Measurements from ENCODE around the gene RNF182. TPM values are rescaled to one million over a fixed set of nuclear protein-coding genes. Genes with fewer than 3 reads are reported as not detected.

The RNF182 gene
- total RNA-seq, 1 experiment from 2014 or later = 3.7 TPM

DNA sequence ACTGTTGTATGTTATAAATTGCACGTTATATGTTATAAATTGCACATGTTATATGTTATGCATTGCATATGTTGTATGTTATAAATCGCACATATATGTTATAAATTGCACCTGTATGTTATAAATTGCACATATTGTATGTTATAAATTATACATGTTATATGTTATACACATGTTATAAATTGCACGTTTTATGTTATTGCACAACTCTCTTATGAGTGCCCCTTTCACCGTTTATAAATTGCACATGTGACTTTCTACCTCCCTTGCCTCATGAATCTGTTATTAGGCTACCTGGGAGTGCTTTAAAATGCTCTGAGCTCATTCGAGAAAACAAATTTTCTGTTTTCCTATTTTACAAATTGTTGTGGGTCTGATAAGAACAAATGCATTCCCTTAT is 84.1 kb downstream of the RNF182 start:
- H4K20me1 ChIP-seq (ENCODE audit: control insufficient read depth, insufficient read depth, insufficient read length) = no peaks in the 10 kb centered on the region
- H2BK12ac ChIP-seq (ENCODE audit: insufficient read length, low read depth, low read length) = no peak overlapping the region
- TF ChIP-seq, protein P1, sequence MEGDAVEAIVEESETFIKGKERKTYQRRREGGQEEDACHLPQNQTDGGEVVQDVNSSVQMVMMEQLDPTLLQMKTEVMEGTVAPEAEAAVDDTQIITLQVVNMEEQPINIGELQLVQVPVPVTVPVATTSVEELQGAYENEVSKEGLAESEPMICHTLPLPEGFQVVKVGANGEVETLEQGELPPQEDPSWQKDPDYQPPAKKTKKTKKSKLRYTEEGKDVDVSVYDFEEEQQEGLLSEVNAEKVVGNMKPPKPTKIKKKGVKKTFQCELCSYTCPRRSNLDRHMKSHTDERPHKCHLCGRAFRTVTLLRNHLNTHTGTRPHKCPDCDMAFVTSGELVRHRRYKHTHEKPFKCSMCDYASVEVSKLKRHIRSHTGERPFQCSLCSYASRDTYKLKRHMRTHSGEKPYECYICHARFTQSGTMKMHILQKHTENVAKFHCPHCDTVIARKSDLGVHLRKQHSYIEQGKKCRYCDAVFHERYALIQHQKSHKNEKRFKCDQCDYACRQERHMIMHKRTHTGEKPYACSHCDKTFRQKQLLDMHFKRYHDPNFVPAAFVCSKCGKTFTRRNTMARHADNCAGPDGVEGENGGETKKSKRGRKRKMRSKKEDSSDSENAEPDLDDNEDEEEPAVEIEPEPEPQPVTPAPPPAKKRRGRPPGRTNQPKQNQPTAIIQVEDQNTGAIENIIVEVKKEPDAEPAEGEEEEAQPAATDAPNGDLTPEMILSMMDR (conservative IDR thresholded peaks at IDR 0.05) = no peak
- no peak overlapping the region for H3K9ac ChIP-seq (ENCODE audit: extremely low read depth, insufficient read length, low read length)
- H3K14ac ChIP-seq (ENCODE audit: insufficient read depth, low read length) = no peak overlapping the region
- peaks cover 34 to 43% of the 10 kb centered on the region in 2 experiments for H3K4me1 Mint-ChIP-seq
- no peak overlapping the region for H2BK120ac ChIP-seq (ENCODE audit: low read depth, low read length, poor library complexity, severe bottlenecking)
- no peak overlapping the region for H2AK5ac ChIP-seq (ENCODE audit: insufficient read length, low read length)
- H3K23ac ChIP-seq (ENCODE audit: insufficient read length, low read depth, low read length) = no peak overlapping the region
- no peak overlapping the region for H3K56ac ChIP-seq (ENCODE audit: insufficient read length, low read depth, low read length)
- H4K5ac ChIP-seq (ENCODE audit: insufficient read length, low read depth, low read length) = no peak overlapping the region
- WGBS (ENCODE audit: extremely low coverage, insufficient read length, low lambda C conversion rate) = no CpG with 5 or more reads among the region's 5 CpGs
- no peak overlapping the region for H4K8ac ChIP-seq (replicated peaks; ENCODE audit: insufficient read length, low read depth, low read length)
- no peak for DNase-seq
- no peaks in the 10 kb centered on the region for H3K27me3 ChIP-seq (ENCODE audit: insufficient read depth, low read length)
- H2AFZ ChIP-seq (ENCODE audit: low read length) = no peak overlapping the region
- no peaks in the 10 kb centered on the region for H3K79me1 ChIP-seq (ENCODE audit: insufficient read depth, low read depth, low read length, poor library complexity, severe bottlenecking)
- H4K91ac ChIP-seq (ENCODE audit: insufficient read length, low read depth, low read length) = no peak overlapping the region
- H3K9me3 Mint-ChIP-seq = peaks cover 8 to 11% of the 10 kb centered on the region in 2 experiments
- no peak overlapping the region for H3K4me2 ChIP-seq (ENCODE audit: insufficient read depth, insufficient read length, low read length)
- no peaks in the 10 kb centered on the region for H3K23me2 ChIP-seq (ENCODE audit: insufficient read length, low read depth, low read length, poor library complexity, severe bottlenecking)
- H2BK15ac ChIP-seq (ENCODE audit: low read depth, low read length) = no peak overlapping the region
- peaks cover 0 to 13% (median 2%) of the 10 kb centered on the region in 3 experiments; a peak in 2 of 7 replicates for H3K36me3 Mint-ChIP-seq (ENCODE audit: insufficient read depth in 1 of 3, low read depth in 3 of 3)
- H3T11ph ChIP-seq (ENCODE audit: low read length) = no peak overlapping the region
- H3K18ac ChIP-seq (ENCODE audit: insufficient read length, low read depth, low read length) = no peak overlapping the region
- H2BK20ac ChIP-seq (ENCODE audit: low read depth, low read length, poor library complexity, severe bottlenecking) = no peak overlapping the region
- H2BK5ac ChIP-seq (ENCODE audit: insufficient read length, low read length) = no peak overlapping the region
- no peaks in the 10 kb centered on the region for H3K79me2 ChIP-seq (ENCODE audit: insufficient read depth, low read length)
- H3K27ac Mint-ChIP-seq = no peak overlapping the region
- H3K27me3 Mint-ChIP-seq (ENCODE audit: low read depth) = peaks cover 1% of the 10 kb centered on the region; the same call in 1 of the 2 replicates
- H3K9me3 ChIP-seq (ENCODE audit: control insufficient read depth, low read depth, low read length) = no peaks in the 10 kb centered on the region
- no peak overlapping the region for H3K27ac ChIP-seq (ENCODE audit: insufficient read length, low read depth, low read length)
- H3K4me3 Mint-ChIP-seq = no peak overlapping the region
- no peak overlapping the region for H3K4ac ChIP-seq (ENCODE audit: low read depth, low read length)
- peaks cover 10% of the 10 kb centered on the region; the same call in 1 of the 2 replicates for H3K4me1 ChIP-seq (ENCODE audit: insufficient read depth, low read length)
